GM18511 (cell line): ENCODE data around the gene PKHD1.
A peak's percentile ranks its signal among the peaks of the same experiment; 100 is the strongest.
"Not testable (repeated sequence)": the region's sequence is repeated elsewhere in the genome, so short reads cannot be mapped to it uniquely, and the experiment has no call there.

Source experiments
- ATAC-seq: cut with Tn5 transposase; IDR thresholded peaks from one replicate; pipeline ENCODE4 v1.9.1; 2021; ENCODE audit warnings: mild to moderate bottlenecking, moderate library complexity; ENCODE audit not compliant: unreplicated experiment

Gene PKHD1

GRCh38 chr6:51930602-51931001 is 156.8 kb downstream of the PKHD1 start:
- ATAC-seq: no peak

- ATAC-seq: no peak
These were observed 157.4 kb downstream of the PKHD1 start for GRCh38 chr6:51929934-51930574.

DNA sequence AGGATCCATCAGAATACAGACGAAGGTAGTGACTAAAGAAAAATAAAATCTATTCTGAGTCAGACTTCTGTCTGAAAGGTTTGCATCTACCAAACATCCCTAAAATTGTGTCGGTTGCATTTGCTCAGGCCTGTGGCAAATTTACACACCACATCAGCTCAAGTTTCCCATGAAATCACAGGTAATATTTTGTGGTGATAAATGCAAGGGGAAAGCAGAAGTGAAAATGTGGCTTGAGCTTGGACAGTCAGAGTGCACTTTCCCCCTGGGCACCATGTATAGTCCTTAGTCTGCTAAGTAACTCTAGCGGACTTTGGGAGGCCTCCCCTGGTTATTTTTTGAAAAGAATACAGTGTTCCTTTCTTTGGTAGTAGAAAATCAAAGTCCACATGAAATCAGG is 159.1 kb downstream of the PKHD1 start:
- ATAC-seq: peak; percentile 88

GRCh38 chr6:51927450-51927849 is 160.0 kb downstream of the PKHD1 start:
- no peak for ATAC-seq

GRCh38 chr6:51926125-51926524 is 161.3 kb downstream of the PKHD1 start:
- ATAC-seq: no peak

- not testable (repeated sequence) for ATAC-seq
These were observed 164.9 kb downstream of the PKHD1 start for GRCh38 chr6:51922479-51922878.

- not testable (repeated sequence) for ATAC-seq
These were observed 169.1 kb downstream of the PKHD1 start for GRCh38 chr6:51918347-51918746.

DNA sequence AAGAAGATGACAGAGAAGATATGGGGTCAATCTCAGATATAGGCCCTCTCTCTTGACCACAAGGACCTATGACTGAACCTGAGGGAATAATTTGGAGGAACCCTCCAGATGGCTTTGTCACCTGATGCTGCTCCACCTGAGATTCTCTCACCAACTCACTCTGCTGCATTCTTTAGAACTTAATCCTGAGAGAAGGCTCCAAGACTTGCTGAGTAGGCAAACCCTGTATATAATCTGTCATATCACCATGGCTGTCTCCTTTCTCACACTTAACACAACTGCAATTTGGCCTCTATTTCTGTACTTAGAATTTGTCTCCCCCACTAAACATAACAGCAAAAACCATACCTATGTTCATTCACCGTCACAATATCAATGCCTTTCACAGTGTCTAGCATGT is 172.3 kb downstream of the PKHD1 start:
- ATAC-seq: no peak

- no peak for ATAC-seq
These were observed 174.1 kb downstream of the PKHD1 start for GRCh38 chr6:51913265-51913664.

GRCh38 chr6:51910851-51911250 is 176.6 kb downstream of the PKHD1 start:
- no peak for ATAC-seq

DNA sequence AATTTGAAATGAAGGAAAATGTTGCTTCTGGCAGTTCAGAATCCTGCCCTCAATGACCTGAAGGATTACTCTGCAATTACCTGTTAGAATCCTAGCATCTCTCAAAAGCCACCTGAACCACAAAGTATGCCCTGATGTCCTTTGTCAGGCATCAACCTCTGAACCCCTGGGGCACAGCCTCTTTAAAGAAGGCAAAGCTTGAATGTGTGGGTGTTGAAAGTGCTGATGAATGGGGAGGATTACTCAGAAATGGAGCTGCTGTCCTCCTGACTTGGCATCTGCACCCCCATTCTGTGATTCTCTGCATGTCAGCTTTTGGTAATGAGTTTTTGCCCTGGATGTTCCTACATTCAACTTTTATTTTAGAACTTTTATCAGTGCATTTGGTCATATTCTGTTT is 179.2 kb downstream of the PKHD1 start:
- no peak for ATAC-seq

- ATAC-seq: no peak
These were observed 185.3 kb downstream of the PKHD1 start for GRCh38 chr6:51901766-51902764.

GRCh38 chr6:51893366-51893765 is 194.0 kb downstream of the PKHD1 start:
- ATAC-seq: no peak

DNA sequence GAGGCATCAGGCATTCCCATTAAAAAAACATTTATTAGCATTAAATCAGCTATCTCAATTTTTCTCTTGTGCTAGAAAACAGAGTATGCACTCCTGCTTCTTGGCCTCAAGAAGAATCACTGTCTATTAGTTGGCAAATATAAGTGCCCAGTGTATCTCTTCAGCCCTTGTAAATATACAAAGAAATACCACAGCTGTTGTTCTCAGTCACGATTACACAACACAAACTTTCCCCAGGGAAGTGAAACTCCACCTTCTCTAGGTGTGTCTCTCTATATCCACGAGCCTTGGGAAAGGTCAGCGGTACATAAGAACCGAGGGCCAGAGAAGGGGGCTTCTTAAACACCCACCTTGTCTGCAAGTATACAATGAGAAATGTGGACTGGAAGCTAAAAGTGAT is 194.7 kb downstream of the PKHD1 start:
- no peak for ATAC-seq

DNA sequence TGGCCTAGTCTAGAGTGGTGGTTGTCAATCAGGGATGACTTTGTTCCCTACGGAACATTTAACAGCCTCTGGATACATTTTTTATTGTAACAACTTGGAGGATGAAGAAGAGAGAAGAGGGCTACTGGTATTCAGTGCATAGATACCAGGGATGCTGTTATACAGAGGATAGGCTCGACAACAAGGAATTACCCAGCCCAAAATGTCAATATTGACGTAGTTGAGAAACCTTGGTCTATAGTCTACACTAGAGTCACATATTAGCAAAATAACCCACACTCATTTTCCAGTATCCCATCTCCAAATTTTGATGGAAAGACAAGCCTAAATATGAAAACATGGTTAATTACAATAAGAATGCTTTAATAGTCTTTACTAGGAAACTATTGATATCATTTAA is 195.1 kb downstream of the PKHD1 start:
- no peak for ATAC-seq

GRCh38 chr6:51891784-51892183 is 195.6 kb downstream of the PKHD1 start:
- no peak for ATAC-seq

GRCh38 chr6:51887859-51888258 is 199.6 kb downstream of the PKHD1 start:
- no peak for ATAC-seq

DNA sequence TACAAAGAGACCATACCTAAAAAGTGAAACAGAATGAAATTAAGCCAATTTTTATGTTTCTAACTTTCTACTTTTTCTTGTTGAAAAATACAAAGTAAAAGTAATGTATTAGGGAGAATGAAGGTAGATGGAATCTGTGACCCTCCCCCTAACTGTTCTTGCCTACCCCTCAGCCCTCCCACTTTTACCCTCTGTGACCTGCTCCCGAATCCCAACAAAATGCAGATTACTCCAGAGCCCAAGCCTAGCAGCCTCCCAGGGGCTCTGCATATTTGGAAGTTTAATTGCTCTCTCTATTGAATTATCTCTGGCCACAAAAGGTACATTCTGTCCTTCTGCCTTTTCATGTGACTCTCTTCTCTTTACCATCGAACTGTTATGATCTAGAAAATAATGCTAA is 201.5 kb downstream of the PKHD1 start:
- ATAC-seq: no peak

- ATAC-seq: no peak
These were observed 218.6 kb downstream of the PKHD1 start for GRCh38 chr6:51868591-51869355.

- no peak for ATAC-seq
These were observed 220.5 kb downstream of the PKHD1 start for GRCh38 chr6:51866867-51867266.

- ATAC-seq: no peak
These were observed 221.4 kb downstream of the PKHD1 start for GRCh38 chr6:51865996-51866395.
